SK-N-SH (cell line): ENCODE data around the gene CYP26B1. TPM values are rescaled to one million over a fixed set of nuclear protein-coding genes. Genes with fewer than 3 reads are reported as not detected.

Experiments used
- CTCF ChIA-PET: fragments of 300-600, 350-600 bp; formaldehyde crosslinking; extraction: SDS; loops from one replicate; lab custom pipeline; 2021; lab: Yijun Ruan, JAX
- POLR2A ChIA-PET: fragments of 350-600 bp; sonication (Branson Sonifier 250); formaldehyde crosslinking; extraction: SDS; loops from one replicate; lab custom pipeline; 2020; ENCODE audit warnings: antibody characterized with exemption, inconsistent platforms; lab: Yijun Ruan, JAX
- DNase-seq: peaks from one replicate; pipeline ENCODE4 v3.0.0; 2012
- H2AFZ ChIP-seq: fragments of 200-600 bp; sonication (generic); 2 replicates; pipeline ENCODE4 v1.8.1; 2016; ENCODE audit warnings: antibody characterized with exemption, mild to moderate bottlenecking, low read depth
- H3F3A ChIP-seq: fragments of 200-600 bp; sonication (generic); replicated peaks from 2 replicates; pipeline ENCODE3; 2016; ENCODE audit warnings: antibody characterized with exemption, mild to moderate bottlenecking; ENCODE audit not compliant: insufficient read depth
- H3K27ac ChIP-seq, 2 experiments: fragments of 200-500 bp in 1 of 2; fragments of 200-600 bp in 1 of 2; sonication (Bioruptor generic) in 1 of 2; sonication (generic), shearing (Covaris generic) in 1 of 2; 2 replicates each; pipeline versions ENCODE4 v1.5.1 to v1.6.1; 2014 to 2016; ENCODE audit warnings: low read depth in 2 of 2, inconsistent platforms in 1 of 2, low read length in 1 of 2, mild to moderate bottlenecking in 1 of 2, mixed read lengths in 1 of 2
- H3K27me3 ChIP-seq: fragments of 200-600 bp; sonication (generic), shearing (Covaris generic); 2 replicates; pipeline ENCODE4 v1.6.1; 2016; ENCODE audit warnings: mixed run types; ENCODE audit not compliant: insufficient read depth
- H3K36me3 ChIP-seq, 2 experiments: fragments of 200-500 bp in 1 of 2; fragments of 200-600 bp in 1 of 2; sonication (Bioruptor generic) in 1 of 2; sonication (generic) in 1 of 2; replicated peaks in 1 of 2; 2 replicates each; pipeline versions ENCODE3 to v1.5.1; 2014 to 2016; ENCODE audit warnings: low read length in 1 of 2, mild to moderate bottlenecking in 1 of 2; ENCODE audit not compliant: insufficient read depth in 2 of 2, control insufficient read depth in 1 of 2
- H3K4me1 ChIP-seq, 2 experiments: fragments of 200-500 bp in 1 of 2; fragments of 200-600 bp in 1 of 2; sonication (Bioruptor generic) in 1 of 2; sonication (generic), shearing (Covaris generic) in 1 of 2; 2 replicates each; pipeline versions ENCODE4 v1.5.1 to v1.6.1; 2014 to 2016; ENCODE audit warnings: low read depth in 1 of 2, low read length in 1 of 2, mixed run types in 1 of 2; ENCODE audit not compliant: insufficient read depth in 2 of 2, control insufficient read depth in 1 of 2
- H3K4me2 ChIP-seq: fragments of 200-600 bp; sonication (generic), shearing (Covaris generic); 2 replicates; pipeline ENCODE4 v1.6.1; 2017; ENCODE audit warnings: mixed run types
- H3K4me3 ChIP-seq, 2 experiments: fragments of 200-500 bp in 1 of 2; fragments of 200-600 bp in 1 of 2; sonication (Bioruptor generic) in 1 of 2; sonication (generic), shearing (Covaris generic) in 1 of 2; 2 replicates each; pipeline versions ENCODE4 v1.5.1 to v1.8.1; 2014 to 2016; ENCODE audit warnings: low read depth in 2 of 2, inconsistent platforms in 1 of 2, low read length in 1 of 2, mild to moderate bottlenecking in 1 of 2, mixed read lengths in 1 of 2, moderate library complexity in 1 of 2
- H3K79me2 ChIP-seq: fragments of 200-600 bp; sonication (generic); 2 replicates; pipeline ENCODE4 v1.8.1; 2017; ENCODE audit warnings: mild to moderate bottlenecking; ENCODE audit not compliant: insufficient read depth
- H3K9ac ChIP-seq: fragments of 200-600 bp; sonication (generic); 2 replicates; pipeline ENCODE4 v1.6.1; 2017; ENCODE audit warnings: mixed run types
- H3K9me2 ChIP-seq: fragments of 200-600 bp; sonication (generic); 2 replicates; pipeline ENCODE4 v1.6.1; 2017; ENCODE audit warnings: mixed run types
- H3K9me3 ChIP-seq: fragments of 200-600 bp; sonication (generic); 2 replicates; pipeline ENCODE4 v1.6.1; 2017; ENCODE audit warnings: mixed run types, mild to moderate bottlenecking, moderate library complexity
- H4K20me1 ChIP-seq: fragments of 200-600 bp; sonication (generic); 2 replicates; pipeline ENCODE4 v1.6.1; 2017; ENCODE audit warnings: mild to moderate bottlenecking, mixed run types; ENCODE audit not compliant: insufficient read depth
- CHD2 ChIP-seq: fragments of 150-350 bp; IDR thresholded peaks from 2 replicates; pipeline ENCODE4 v1.6.1; 2018; ENCODE audit warnings: low read length; ENCODE audit not compliant: partially characterized antibody
- ELF1 ChIP-seq: IDR thresholded peaks from 2 replicates; pipeline ENCODE4 v1.4.0; 2012
- EP300 ChIP-seq, 2 experiments: IDR thresholded peaks; 2 replicates each; pipeline versions ENCODE4 v1.4.0 to v1.6.1; 2012; ENCODE audit warnings: borderline replicate concordance in 1 of 2, low read depth in 1 of 2, low read length in 1 of 2
- EZH2phosphoT487 ChIP-seq: fragments of 200-600 bp; sonication (generic); IDR thresholded peaks from 2 replicates; pipeline ENCODE4 v1.6.1; 2017; ENCODE audit warnings: low read depth, mixed run types, mild to moderate bottlenecking, antibody characterized with exemption, moderate library complexity, borderline replicate concordance
- FOXJ3 ChIP-seq: sonication (generic); formaldehyde crosslinking; IDR thresholded peaks from 2 replicates; pipeline ENCODE4 v1.5.1; 2020; ENCODE audit warnings: mild to moderate bottlenecking, missing genetic modification reagents
- GABPA ChIP-seq: IDR thresholded peaks from 2 replicates; pipeline ENCODE4 v1.4.0; 2012; ENCODE audit warnings: low read depth, mild to moderate bottlenecking
- GATA2 ChIP-seq: sonication (generic); formaldehyde crosslinking; IDR thresholded peaks from 2 replicates; pipeline ENCODE4 v1.5.0; 2020; ENCODE audit warnings: mild to moderate bottlenecking, missing genetic modification reagents
- JUND ChIP-seq: IDR thresholded peaks from 2 replicates; pipeline ENCODE4 v1.4.0; 2012
- MXI1 ChIP-seq: IDR thresholded peaks from 2 replicates; pipeline ENCODE4 v1.6.1; 2012; ENCODE audit warnings: mild to moderate bottlenecking, low read depth, low read length, improper control_type of control experiment
- SIN3A ChIP-seq: IDR thresholded peaks from 2 replicates; pipeline ENCODE4 v1.6.1; 2012; ENCODE audit warnings: low read depth, mild to moderate bottlenecking, low read length, moderate library complexity, borderline replicate concordance
- TCF12 ChIP-seq: IDR thresholded peaks from 2 replicates; pipeline ENCODE4 v1.4.0; 2012
- TEAD4 ChIP-seq: IDR thresholded peaks from 2 replicates; pipeline ENCODE4 v1.4.0; 2012; ENCODE audit warnings: mild to moderate bottlenecking, borderline replicate concordance; ENCODE audit not compliant: insufficient read depth
- WGBS: methylation state at CpG from one replicate; pipeline ENCODE4 v1.1.6; 2017; ENCODE audit warnings: low lambda C conversion rate; 5-methylcytosine and 5-hydroxymethylcytosine counted together
- polyA plus RNA-seq, 3 experiments: library from polyadenylated mRNA; depleted of rRNA; stranded (reverse); fragments of >200 nt; gene quantifications; 2 replicates each; pipeline ENCODE4 v1.2.3, GENCODE V29; 2012
- TF ChIP-seq, protein P1 (sequence below): IDR thresholded peaks from 2 replicates; pipeline ENCODE4 v1.4.0; 2012; ENCODE audit warnings: low read depth, borderline replicate concordance
- TF ChIP-seq, protein P2 (sequence below): fragments of 150-350 bp; IDR thresholded peaks from 2 replicates; pipeline ENCODE4 v1.6.1; 2017; ENCODE audit warnings: antibody characterized with exemption, low read length, low read depth, borderline replicate concordance
- TF ChIP-seq, protein P3 (sequence below): fragments of 200-600 bp; sonication (generic); IDR thresholded peaks from 2 replicates; pipeline ENCODE4 v1.6.1; 2017; ENCODE audit warnings: antibody characterized with exemption, mild to moderate bottlenecking, moderate library complexity

CYP26B1 gene
- polyA plus RNA-seq, 1 of the 3 experiments (the other 2 are of a cell fraction), result 0.33 TPM

DNA sequence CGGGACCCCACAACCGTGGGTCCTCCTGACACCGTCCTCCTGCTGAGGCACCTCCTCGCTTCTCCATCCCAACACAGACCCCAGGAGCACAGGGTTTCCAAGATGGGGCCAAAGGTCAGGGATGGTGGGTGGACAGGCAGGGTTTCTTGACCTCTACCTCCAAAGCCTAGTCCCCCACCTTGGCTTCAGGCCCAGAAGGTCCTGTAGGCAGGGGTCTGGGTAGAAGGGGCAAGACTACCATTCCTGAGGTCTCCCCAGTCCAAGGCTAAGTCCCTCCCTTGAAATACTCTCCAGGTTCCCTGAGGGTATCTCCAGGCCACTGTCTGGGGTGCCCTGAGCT is 7.1 kb downstream of the CYP26B1 start:
- no peaks in the 10 kb centered on the region for H3K79me2 ChIP-seq
- POLR2A ChIA-PET, result no interaction called here
- H3K27me3 ChIP-seq, result peaks cover 21% of the 10 kb centered on the region
- no peak overlapping the region for H3K4me3 ChIP-seq
- peaks cover 0 to 9% of the 10 kb centered on the region in 2 experiments; a peak in 1 of 4 replicates for H3K4me1 ChIP-seq
- no peaks in the 10 kb centered on the region for H4K20me1 ChIP-seq
- H3K27ac ChIP-seq, result no peak overlapping the region
- H3K36me3 ChIP-seq, result no peaks in the 10 kb centered on the region
- no peak for TF ChIP-seq SIN3A
- no peak for TF ChIP-seq EP300 (IDR thresholded peaks at IDR 0.05; ENCODE audit: borderline replicate concordance in 1 of 2, low read depth in 1 of 2, low read length in 1 of 2)
- TF ChIP-seq GATA2 (CRISPR knock-in tag), result no peak
- TF ChIP-seq, protein P1, sequence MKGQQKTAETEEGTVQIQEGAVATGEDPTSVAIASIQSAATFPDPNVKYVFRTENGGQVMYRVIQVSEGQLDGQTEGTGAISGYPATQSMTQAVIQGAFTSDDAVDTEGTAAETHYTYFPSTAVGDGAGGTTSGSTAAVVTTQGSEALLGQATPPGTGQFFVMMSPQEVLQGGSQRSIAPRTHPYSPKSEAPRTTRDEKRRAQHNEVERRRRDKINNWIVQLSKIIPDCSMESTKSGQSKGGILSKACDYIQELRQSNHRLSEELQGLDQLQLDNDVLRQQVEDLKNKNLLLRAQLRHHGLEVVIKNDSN, result no peak
- TF ChIP-seq, protein P2, sequence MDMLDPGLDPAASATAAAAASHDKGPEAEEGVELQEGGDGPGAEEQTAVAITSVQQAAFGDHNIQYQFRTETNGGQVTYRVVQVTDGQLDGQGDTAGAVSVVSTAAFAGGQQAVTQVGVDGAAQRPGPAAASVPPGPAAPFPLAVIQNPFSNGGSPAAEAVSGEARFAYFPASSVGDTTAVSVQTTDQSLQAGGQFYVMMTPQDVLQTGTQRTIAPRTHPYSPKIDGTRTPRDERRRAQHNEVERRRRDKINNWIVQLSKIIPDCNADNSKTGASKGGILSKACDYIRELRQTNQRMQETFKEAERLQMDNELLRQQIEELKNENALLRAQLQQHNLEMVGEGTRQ, result no peak
- no peak for TF ChIP-seq JUND
- TF ChIP-seq MXI1, result no peak
- no peak for TF ChIP-seq CHD2
- no peak for TF ChIP-seq TEAD4
- TF ChIP-seq TCF12, result no peak
- TF ChIP-seq, protein P3, sequence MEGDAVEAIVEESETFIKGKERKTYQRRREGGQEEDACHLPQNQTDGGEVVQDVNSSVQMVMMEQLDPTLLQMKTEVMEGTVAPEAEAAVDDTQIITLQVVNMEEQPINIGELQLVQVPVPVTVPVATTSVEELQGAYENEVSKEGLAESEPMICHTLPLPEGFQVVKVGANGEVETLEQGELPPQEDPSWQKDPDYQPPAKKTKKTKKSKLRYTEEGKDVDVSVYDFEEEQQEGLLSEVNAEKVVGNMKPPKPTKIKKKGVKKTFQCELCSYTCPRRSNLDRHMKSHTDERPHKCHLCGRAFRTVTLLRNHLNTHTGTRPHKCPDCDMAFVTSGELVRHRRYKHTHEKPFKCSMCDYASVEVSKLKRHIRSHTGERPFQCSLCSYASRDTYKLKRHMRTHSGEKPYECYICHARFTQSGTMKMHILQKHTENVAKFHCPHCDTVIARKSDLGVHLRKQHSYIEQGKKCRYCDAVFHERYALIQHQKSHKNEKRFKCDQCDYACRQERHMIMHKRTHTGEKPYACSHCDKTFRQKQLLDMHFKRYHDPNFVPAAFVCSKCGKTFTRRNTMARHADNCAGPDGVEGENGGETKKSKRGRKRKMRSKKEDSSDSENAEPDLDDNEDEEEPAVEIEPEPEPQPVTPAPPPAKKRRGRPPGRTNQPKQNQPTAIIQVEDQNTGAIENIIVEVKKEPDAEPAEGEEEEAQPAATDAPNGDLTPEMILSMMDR, result no peak
- TF ChIP-seq EZH2phosphoT487, result no peak
- TF ChIP-seq ELF1, result no peak
- no peak for TF ChIP-seq GABPA
- TF ChIP-seq FOXJ3, result no peak
- TF ChIP-seq, all 33 proteins: peak for 0
- no peaks in the 10 kb centered on the region for H3K9me3 ChIP-seq
- H2AFZ ChIP-seq, result no peak overlapping the region
- 100% methylated on average over 1 of the region's 4 CpGs for WGBS
- CTCF ChIA-PET, result interaction anchor here (0.7 to 5.7 kb wide), 7 partner anchors 9 to 592 kb away, joined by 3 to 58 read pairs (median 4); partner anchors contain the start of gene CYP26B1
- no peak overlapping the region for H3K9ac ChIP-seq
- no peaks in the 10 kb centered on the region for H3K9me2 ChIP-seq
- H3K4me2 ChIP-seq, result no peak overlapping the region
- H3F3A ChIP-seq, result no peaks in the 10 kb centered on the region
- DNase-seq, result peak; percentile 19
